ENCODE data around the gene SNX17.

GRCh38 chr2:27421660-27422250, 51.3 kb downstream of the SNX17 start:
- TF ChIP-seq CTCF (IDR thresholded peaks at IDR 0.05; ENCODE audit: extremely low read depth in 1 of 2, insufficient read depth in 1 of 2, low read depth in 1 of 2, low read length in 2 of 2), result no peak
- no peak for TF ChIP-seq EZH2 (IDR thresholded peaks at IDR 0.05; ENCODE audit: borderline replicate concordance, low read depth, low read length, severe bottlenecking)
- no peak for TF ChIP-seq MYC (IDR thresholded peaks at IDR 0.05; ENCODE audit: low read depth, low read length)
